PC-3 (cell line): ENCODE measurements around the gene CEP68. TPM values are rescaled to one million over a fixed set of nuclear protein-coding genes. Genes with fewer than 3 reads are reported as not detected.

ENCODE experiments used
- ATAC-seq: fragments of 200-7000 bp; cut with Tn5 transposase; 2 replicates; pipeline ENCODE4 v1.9.1; 2020; ENCODE audit warnings: mild to moderate bottlenecking, moderate library complexity
- BruUV-seq: library from RNA; stranded (reverse); fragments of 400-500 nt; replicated peaks from 2 replicates; lab custom pipeline; 2021; lab: Mats Ljungman, UMichigan
- CTCF ChIA-PET: fragments of 300-600 bp; sonication (Branson Sonifier 250); formaldehyde crosslinking; loops from one replicate; lab custom pipeline; 2022; ENCODE audit warnings: antibody characterized with exemption; lab: Charles Lee
- POLR2A ChIA-PET: fragments of 300-600 bp; sonication (Branson Sonifier 250); formaldehyde crosslinking; loops from one replicate; lab custom pipeline; 2022; ENCODE audit warnings: antibody characterized with exemption; ENCODE audit not compliant: unreplicated experiment; lab: Charles Lee
- DNase-seq: peaks from one replicate; pipeline ENCODE4 v3.0.0-alpha.2; 2015
- H2AFZ ChIP-seq: fragments of 300-600 bp; sonication (generic); 2 replicates; pipeline ENCODE4 v1.6.0; 2016; ENCODE audit warnings: antibody characterized with exemption, low read length
- H3F3A ChIP-seq: fragments of 300-600 bp; sonication (generic); one replicate; pipeline ENCODE4 v1.6.0; 2017; ENCODE audit warnings: antibody characterized with exemption, low read length, control low read depth, mild to moderate bottlenecking; ENCODE audit not compliant: unreplicated experiment
- H3K27ac ChIP-seq: fragments of 300-600 bp; sonication (generic); 2 replicates; pipeline ENCODE4 v1.5.1; 2016; ENCODE audit warnings: mild to moderate bottlenecking, low read length
- H3K27me3 ChIP-seq: fragments of 300-600 bp; sonication (generic); 2 replicates; pipeline ENCODE4 v1.6.1; 2016; ENCODE audit warnings: low read length, mixed read lengths
- H3K36me3 ChIP-seq: fragments of 300-600 bp; sonication (generic); 2 replicates; pipeline ENCODE4 v1.6.1; 2016; ENCODE audit warnings: low read depth, mixed run types, low read length, mixed read lengths
- H3K4me1 ChIP-seq: fragments of 300-600 bp; sonication (generic); 2 replicates; pipeline ENCODE4 v1.5.1; 2016; ENCODE audit warnings: low read length; ENCODE audit not compliant: insufficient read depth
- H3K4me2 ChIP-seq: fragments of 300-600 bp; sonication (generic); 2 replicates; pipeline ENCODE4 v1.6.0; 2016; ENCODE audit warnings: low read length
- H3K4me3 ChIP-seq: fragments of 300-600 bp; sonication (generic); 2 replicates; pipeline ENCODE4 v1.5.1; 2016; ENCODE audit warnings: mild to moderate bottlenecking, low read length, mixed read lengths
- H3K79me2 ChIP-seq: fragments of 300-600 bp; sonication (generic); 2 replicates; pipeline ENCODE4 v1.6.1; 2017; ENCODE audit warnings: low read length, mixed read lengths
- H3K9ac ChIP-seq: fragments of 300-600 bp; sonication (generic); 2 replicates; pipeline ENCODE4 v1.6.0; 2016; ENCODE audit warnings: mild to moderate bottlenecking, low read length
- H3K9me2 ChIP-seq: fragments of 300-600 bp; sonication (generic); replicated peaks from 2 replicates; pipeline ENCODE4 v1.6.1; 2016; ENCODE audit warnings: mixed run types, low read length, mixed read lengths
- H3K9me3 ChIP-seq: fragments of 300-600 bp; sonication (generic); 2 replicates; pipeline ENCODE4 v1.6.1; 2016; ENCODE audit warnings: low read length, mixed read lengths
- H4K20me1 ChIP-seq: fragments of 300-600 bp; sonication (generic); 2 replicates; pipeline ENCODE4 v1.6.1; 2016; ENCODE audit warnings: low read length, mixed read lengths
- CTCF ChIP-seq: fragments of 300-600 bp; sonication (generic); conservative IDR thresholded peaks from 2 replicates; pipeline ENCODE4 v1.5.1; 2017; ENCODE audit warnings: antibody characterized with exemption, low read depth, mild to moderate bottlenecking, low read length
- EZH2 ChIP-seq: fragments of 300-600 bp; sonication (generic); IDR thresholded peaks from one replicate; pipeline ENCODE4 v1.6.1; 2017; ENCODE audit warnings: antibody characterized with exemption, mild to moderate bottlenecking, low read length; ENCODE audit not compliant: unreplicated experiment
- EZH2phosphoT487 ChIP-seq: fragments of 300-600 bp; sonication (generic); IDR thresholded peaks from 2 replicates; pipeline ENCODE4 v1.6.1; 2018; ENCODE audit warnings: mild to moderate bottlenecking, antibody characterized with exemption, low read length, borderline replicate concordance
- intact Hi-C: fragments of 100-400 bp; cut with micrococcal nuclease; formaldehyde crosslinking; loops from 2 replicates; pipeline ENCODE4 v1.9.0; 2023
- total RNA-seq: library from RNA; depleted of rRNA; stranded (reverse); fragments of >200 nt; gene quantifications from 2 replicates; pipeline ENCODE4 v1.2.3, GENCODE V29; 2014

CEP68 gene
- total RNA-seq, 1 experiment from 2014 or later, result 3.4 TPM

DNA sequence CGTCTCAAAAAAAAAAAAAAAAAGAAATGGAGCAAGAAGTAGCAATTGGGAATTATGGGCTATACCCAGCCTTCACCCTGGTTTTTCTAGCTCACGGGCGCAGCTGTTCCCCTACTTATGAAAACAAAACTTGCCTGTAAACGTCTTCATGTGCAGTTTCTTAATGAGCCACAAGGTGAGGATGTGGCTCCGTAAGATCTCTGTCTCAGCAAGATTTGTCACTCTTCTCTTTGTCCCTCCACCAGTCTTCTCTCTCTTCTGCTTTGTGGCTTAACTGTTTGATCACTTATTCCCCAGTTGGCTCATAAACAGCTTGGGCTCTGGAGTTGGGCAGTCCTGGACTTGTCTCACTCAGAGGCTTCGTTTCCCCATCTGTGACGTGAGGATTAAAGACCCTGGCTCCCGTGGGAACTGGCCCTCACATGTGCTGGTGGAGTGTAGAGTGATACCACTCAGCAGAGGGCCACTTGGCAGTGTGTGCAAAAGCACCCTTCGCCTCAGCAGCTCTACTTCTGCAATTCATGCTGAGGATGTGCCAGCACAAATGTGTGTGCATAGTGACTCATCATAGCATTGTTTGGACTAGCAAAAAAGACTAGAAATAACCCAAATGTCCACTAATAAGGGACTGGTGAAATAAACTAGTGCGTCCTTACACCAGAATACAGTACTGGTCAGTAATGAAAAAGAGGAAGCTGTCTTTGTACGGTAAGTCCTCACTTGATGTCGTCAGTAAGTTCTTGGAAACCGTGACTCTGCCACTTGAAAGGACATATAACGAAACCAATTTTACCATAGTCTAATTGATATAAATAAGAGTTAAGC lies 8.7 kb downstream of the CEP68 start:
- peak; percentile 84 for DNase-seq
- CTCF ChIA-PET, result interaction anchor here (0.6 to 2.0 kb wide), 9 partner anchors 9 to 147 kb away, joined by 3 to 29 read pairs (median 5); partner anchors contain the start of gene RAB1A
- peak overlapping the region; percentile 78 for H3K27ac ChIP-seq

GRCh38 chr2:65067806-65068553 lies 11.8 kb downstream of the CEP68 start:
- POLR2A ChIA-PET, result no interaction called here
- DNase-seq, result no peak
- ATAC-seq, result no peak
- intact Hi-C loops, result loop anchor here (10.0 kb wide), 1 partner anchor 197 kb away; no protein-coding TSS in a partner anchor
- Histone ChIP-seq H3K4me3 (no peak overlapping the region), H3K4me2 (no peak overlapping the region), H3K27me3 (no peaks in the 10 kb centered on the region), H3K9me2 (no peaks in the 10 kb centered on the region), H4K20me1 (no peaks in the 10 kb centered on the region), H3K36me3 (no peaks in the 10 kb centered on the region; the same call in 1 of the 2 replicates), H2AFZ (no peak overlapping the region), H3K9me3 (no peaks in the 10 kb centered on the region), H3K79me2 (no peaks in the 10 kb centered on the region; the same call in 1 of the 2 replicates), H3K9ac (no peak overlapping the region), H3F3A (peaks cover 3% of the 10 kb centered on the region), H3K4me1 (peaks cover 50% of the 10 kb centered on the region), H3K27ac (no peak overlapping the region)
- BruUV-seq, result no TSS peak
- CTCF ChIA-PET, result interaction anchor here (0.6 kb wide), 2 partner anchors 12 to 62 kb away, joined by 3 to 6 read pairs; partner anchors contain the start of gene RAB1A
- TF ChIP-seq EZH2phosphoT487 (no peak), EZH2 (no peak), CTCF (no peak)

More for the DNA sequence above, 8.7 kb downstream of the CEP68 start:
- H3K4me3 ChIP-seq, result peak overlapping the region; percentile 28
- H3K9me3 ChIP-seq, result no peaks in the 10 kb centered on the region
- peak overlapping the region; percentile 73 for H3K4me2 ChIP-seq
- no peaks in the 10 kb centered on the region for H3K36me3 ChIP-seq
- peaks cover 3% of the 10 kb centered on the region for H3F3A ChIP-seq
- H3K79me2 ChIP-seq, result no peaks in the 10 kb centered on the region; the same call in 1 of the 2 replicates
- no peak overlapping the region for H2AFZ ChIP-seq
- peak overlapping the region; percentile 4 for H3K9ac ChIP-seq
- BruUV-seq, result no TSS peak
- intact Hi-C loops, result loop anchor here (1.0 to 10.0 kb wide), 7 partner anchors 66 to 508 kb away; partner anchors contain the start of gene RAB1A
- H3K9me2 ChIP-seq, result no peaks in the 10 kb centered on the region
- peaks cover 30% of the 10 kb centered on the region for H3K4me1 ChIP-seq
- no peaks in the 10 kb centered on the region for H3K27me3 ChIP-seq
- peak; percentile 91 for ATAC-seq
- POLR2A ChIA-PET, result interaction anchor here (0.6 to 0.8 kb wide), 6 partner anchors 9 to 163 kb away, joined by 3 to 34 read pairs (median 10); partner anchors contain the start of genes ACTR2 and RAB1A
- TF ChIP-seq CTCF, result peak; percentile 86
- no peak for TF ChIP-seq EZH2phosphoT487
- no peaks in the 10 kb centered on the region for H4K20me1 ChIP-seq
